Measurements from ENCODE around the gene KLHL25. TPM values are rescaled to one million over a fixed set of nuclear protein-coding genes. Genes with fewer than 3 reads are reported as not detected.

The KLHL25 gene
- total RNA-seq, 1 experiment from 2014 or later = 5.3 TPM

DNA sequence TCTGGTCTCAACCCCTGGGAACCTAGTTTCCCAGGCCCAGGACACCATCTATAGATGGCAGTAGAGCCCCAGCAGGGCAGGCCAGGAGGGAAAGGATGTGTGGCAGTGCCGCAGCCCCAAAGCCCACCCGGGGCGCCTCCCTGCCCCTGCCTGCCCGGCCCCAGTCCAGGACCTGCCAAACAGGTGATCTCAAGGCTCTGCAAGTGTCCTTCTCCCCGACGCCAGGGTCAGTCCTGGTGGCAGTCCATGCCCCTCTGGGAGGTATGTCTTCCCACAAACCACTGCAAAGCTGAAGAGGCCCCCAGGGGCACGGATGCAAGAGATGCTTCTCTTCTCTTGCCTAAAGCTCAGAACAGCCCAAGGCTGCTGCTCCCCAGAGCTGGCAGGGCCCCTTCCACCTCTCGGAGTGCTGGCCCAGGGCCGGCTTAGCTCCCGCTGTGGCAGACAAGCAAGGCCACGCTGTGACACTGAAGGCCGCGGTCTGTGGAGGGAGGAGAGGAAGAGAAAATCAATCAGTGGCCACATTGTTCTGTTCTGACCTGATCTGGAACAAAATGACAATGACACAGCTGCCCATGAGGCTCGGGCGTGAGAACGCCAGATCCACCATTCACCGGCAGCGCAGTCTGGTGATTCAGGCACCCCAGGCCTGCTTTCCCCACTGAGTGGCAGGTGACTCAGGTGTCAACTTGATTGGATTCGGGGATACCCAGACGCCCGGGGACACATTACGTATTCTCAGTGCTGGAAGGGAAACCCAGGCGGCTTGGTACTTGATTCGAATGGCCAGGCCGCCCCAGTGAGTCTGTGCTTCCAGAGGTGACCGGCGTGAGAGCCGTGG is 34.0 kb downstream of the KLHL25 start:
- DNase-seq (ENCODE audit: low read depth) = no peak

- DNase-seq (ENCODE audit: low read depth) = no peak
These were observed 34.7 kb downstream of the KLHL25 start for GRCh38 chr15:85760049-85760448.

- no peak for DNase-seq (ENCODE audit: low read depth)
These were observed 35.3 kb downstream of the KLHL25 start for GRCh38 chr15:85759376-85759775.

GRCh38 chr15:85758655-85758978 is 36.1 kb downstream of the KLHL25 start:
- no peak for DNase-seq (ENCODE audit: low read depth)

- no peak for DNase-seq (ENCODE audit: low read depth)
These were observed 36.6 kb downstream of the KLHL25 start for GRCh38 chr15:85757939-85758654.

DNA sequence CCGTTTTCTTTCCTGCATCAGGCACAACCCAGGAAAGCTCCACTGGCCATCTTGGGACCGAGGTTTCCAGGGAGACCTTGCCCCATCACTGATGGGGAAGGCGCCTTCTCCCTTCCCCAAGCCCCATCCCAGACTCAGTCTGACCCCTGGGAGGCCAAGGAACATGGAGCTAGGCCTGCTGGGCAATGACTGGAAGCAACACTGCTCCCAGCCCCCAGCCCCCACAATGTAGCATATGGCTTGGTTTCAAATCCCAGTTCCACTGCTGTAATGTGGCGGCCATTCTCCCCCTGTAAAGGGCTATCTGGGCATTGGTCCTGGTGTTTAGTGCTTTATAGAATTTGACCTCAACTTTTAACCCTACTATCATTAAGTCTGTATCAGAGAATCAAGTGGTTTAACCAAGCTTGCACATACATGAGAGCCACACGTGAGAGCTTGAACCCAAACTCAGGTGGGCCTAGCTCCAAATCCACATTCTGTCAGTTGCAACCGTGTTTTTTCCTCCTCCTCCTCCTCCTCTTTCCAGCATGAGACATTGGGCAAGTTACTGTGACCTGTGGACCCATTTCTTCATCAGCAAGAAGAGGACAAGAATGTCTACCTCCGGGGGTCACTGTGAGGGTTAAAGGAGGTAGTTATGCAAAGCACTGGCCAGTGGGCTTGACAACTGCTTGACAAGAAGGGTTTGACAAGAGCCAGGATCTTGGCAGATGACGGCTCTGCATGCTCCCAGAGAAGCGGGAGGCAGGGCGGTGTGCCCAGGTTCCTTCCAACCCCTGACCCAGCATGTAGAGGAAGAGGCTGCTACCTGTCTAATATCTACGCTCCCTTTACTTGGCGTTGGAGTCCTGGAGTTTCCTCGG is 37.4 kb downstream of the KLHL25 start:
- no peak for DNase-seq (ENCODE audit: low read depth)

GRCh38 chr15:85756411-85757072 is 38.2 kb downstream of the KLHL25 start:
- DNase-seq (ENCODE audit: low read depth) = no peak

DNA sequence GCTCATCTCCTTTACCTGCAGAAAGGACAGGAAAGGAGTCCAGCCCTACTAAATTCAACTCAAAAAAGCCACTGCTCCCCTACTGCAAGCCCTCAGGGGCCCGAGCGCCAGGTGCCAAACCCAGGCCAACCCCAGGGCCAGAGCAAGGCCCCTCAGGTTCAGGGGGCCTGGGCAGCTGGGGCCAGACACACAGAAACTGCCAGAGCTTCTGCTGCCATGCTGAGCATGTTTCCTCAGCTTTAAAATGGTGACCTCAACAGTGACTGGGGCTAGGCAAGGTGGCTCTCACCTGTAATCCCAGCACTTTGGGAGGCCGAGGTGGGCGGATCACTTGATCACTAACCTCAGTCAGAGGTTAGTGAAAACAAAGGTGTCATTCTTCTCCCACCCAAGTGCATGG is 38.8 kb downstream of the KLHL25 start:
- DNase-seq (ENCODE audit: low read depth) = no peak

DNA sequence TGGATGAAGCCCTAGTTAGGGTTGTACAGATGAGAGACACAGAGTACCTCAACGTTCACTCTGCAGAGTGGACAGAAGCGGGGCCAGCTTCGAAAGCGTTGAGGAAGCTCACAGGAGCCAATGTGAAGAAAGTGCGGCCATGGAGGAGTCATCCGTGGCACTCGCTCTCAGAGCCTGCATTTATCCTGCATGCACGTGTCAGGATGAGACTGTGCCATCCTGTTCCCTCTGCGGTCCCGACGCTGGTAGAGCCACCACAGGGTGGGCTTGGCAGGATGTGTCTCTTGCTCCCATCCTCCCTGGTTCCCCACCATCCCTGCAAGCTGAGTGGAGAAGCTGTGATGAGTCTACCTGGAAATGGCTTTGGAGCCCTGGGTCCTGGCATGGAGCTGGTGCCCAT is 39.3 kb downstream of the KLHL25 start:
- DNase-seq (ENCODE audit: low read depth) = no peak

DNA sequence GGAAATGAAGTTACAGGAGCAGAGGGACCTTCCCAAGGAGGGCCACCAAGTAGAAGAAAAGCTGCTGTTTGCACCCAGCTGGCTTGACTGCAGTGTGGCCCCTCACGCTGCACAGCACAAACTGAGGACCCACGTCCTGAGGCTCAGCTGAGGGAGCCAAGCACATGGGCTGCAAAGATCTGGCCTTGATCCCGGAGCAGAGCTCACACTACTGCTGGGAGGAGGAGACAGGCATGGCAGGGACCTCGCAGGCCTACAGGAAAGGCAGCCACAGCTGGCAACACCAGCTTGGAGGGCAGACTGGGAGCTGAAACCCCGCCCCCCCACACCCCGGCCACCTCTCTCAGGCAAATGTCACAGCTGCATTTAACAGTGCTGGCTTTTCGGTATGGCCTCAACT is 39.7 kb downstream of the KLHL25 start:
- no peak for DNase-seq (ENCODE audit: low read depth)

DNA sequence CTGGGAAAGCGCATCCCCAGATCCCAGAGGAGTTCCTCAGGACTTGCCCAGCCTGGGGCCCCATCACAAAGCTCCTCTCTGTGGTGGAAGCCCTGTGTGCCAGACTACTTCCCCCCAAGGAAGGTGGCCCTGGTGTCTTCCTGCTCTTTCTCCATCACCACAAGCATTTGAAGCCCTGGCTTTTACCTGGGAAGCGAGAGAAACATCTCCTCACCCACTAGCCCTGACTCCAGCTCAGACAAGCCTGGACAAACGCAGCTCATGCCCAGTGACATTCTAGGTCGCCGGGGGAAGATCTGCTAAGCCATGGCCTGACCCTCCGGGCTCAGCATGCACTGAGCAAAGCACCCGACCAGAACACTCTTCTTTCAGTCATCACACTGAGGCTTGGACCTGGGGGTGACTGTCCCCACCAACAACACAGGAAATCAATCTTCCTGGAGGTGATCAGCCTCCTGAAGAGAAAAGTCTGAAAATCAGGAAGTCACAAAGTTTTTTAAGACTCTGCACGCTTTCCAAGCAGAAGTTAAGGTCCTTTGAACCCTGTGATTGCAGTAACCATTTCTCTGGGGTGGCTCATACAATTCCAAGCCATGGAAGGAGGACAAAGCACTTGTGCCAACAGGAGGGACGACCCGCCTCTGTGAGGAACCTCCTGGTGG is 40.8 kb downstream of the KLHL25 start:
- no peak for DNase-seq (ENCODE audit: low read depth)

- no peak for DNase-seq (ENCODE audit: low read depth)
These were observed 41.5 kb downstream of the KLHL25 start for GRCh38 chr15:85753261-85753660.

DNA sequence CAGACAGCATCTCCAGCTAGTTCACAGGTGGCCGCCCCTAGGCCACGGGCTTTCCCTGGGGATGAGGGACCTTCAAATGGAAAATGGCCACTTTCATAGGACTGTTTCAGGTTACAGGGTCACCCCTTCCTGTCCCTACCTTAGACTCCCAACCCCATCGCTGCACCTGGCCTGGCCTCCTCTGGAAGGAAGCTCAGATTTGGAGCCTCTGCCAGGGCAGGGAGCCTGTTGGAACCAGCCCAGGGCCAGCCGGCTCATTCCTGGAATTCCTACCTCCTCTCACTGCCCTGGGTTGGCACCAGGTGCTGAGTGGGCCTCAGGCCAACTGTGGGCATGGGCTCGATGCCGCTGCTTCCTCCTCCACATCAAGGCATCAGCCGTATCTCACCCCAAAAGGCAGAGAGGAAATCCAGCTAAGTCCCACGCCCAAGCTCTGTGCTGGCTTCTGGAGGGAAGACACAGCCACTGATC is 42.2 kb downstream of the KLHL25 start:
- DNase-seq (ENCODE audit: low read depth) = no peak

DNA sequence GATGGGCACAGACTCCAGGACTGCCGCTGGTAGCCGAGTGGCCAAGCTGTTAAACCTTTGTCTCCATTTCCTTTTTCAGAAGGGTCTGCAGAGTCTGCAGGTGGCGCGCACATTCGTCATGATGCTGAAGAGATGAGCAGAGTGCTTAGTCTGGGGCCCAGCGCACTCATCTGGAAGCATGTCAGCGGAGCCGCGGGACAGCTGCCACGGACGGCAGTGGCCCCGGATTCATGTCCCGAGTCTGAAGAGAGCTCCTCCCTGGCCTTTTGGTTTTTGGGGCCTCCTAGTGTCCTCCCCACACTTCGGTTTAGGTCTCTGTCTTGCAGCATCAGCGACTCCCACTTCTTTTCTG is 42.6 kb downstream of the KLHL25 start:
- no peak for DNase-seq (ENCODE audit: low read depth)

- DNase-seq (ENCODE audit: low read depth) = no peak
These were observed 43.2 kb downstream of the KLHL25 start for GRCh38 chr15:85751291-85752123.

- DNase-seq (ENCODE audit: low read depth) = no peak
These were observed 44.1 kb downstream of the KLHL25 start for GRCh38 chr15:85750319-85751290.

DNA sequence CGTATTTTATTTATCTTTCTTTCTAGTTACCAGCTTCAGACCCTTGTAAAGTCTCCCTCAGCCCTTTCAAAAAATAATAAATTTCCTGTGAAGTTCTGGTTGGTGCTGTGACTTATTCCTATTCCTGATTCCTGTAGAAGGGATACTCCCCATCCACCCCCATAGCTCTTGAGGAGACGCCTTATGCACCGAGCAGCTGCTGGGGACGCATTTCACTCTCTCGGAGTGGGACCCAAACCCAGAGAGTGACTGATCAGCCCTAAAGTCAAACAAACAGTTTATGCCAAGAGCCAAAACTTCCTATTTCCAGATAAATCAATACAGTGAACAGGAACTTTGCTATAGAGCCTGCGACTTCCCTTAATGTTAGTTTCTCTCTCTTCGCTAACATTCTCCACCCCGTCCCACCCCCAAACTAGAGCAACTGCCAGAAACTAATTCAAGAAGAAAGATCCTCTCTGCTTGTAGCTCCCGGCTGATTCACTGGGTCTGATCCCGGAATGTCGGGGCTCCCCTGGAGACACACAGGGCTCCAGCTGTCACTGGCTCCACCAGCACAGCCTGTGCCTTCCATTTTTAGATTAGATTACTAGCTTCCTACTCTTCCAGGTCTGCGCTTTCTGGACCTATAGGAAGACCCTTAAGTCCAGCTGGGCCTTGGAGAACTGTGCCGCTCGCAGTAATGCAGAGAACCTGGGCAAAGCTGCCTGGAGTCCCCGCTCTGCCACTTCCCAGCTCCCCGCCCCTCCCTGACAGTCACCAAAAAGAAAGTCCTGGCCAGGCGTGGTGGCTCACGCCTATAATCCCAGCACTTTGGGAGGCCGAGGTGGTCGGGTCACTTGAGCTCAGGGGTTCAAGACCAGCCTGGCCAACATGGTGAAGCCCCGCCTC is 45.2 kb downstream of the KLHL25 start:
- no peak for DNase-seq (ENCODE audit: low read depth)

DNA sequence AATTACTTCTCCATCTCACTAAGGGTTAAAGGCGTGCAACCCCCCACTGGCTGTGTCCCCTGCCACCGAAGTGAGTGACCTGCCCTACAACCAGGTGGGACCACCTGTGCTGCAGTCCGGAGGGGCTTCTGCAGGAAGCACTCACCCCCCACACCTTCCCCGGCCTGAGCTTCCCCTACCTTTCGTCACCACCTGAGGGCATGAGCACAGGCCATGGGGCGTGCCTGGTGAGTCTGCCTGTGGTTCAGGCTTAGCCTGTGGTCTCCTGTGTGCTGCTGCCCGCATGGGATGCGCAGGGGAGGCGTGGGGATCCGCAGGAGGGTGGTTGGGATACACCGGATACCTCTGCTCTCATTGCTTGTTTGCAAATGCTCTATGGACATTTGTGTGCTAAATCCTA is 46.0 kb downstream of the KLHL25 start:
- no peak for DNase-seq (ENCODE audit: low read depth)

All from M059J (cell line).